ENCODE data around the gene TNIP2.

DNA sequence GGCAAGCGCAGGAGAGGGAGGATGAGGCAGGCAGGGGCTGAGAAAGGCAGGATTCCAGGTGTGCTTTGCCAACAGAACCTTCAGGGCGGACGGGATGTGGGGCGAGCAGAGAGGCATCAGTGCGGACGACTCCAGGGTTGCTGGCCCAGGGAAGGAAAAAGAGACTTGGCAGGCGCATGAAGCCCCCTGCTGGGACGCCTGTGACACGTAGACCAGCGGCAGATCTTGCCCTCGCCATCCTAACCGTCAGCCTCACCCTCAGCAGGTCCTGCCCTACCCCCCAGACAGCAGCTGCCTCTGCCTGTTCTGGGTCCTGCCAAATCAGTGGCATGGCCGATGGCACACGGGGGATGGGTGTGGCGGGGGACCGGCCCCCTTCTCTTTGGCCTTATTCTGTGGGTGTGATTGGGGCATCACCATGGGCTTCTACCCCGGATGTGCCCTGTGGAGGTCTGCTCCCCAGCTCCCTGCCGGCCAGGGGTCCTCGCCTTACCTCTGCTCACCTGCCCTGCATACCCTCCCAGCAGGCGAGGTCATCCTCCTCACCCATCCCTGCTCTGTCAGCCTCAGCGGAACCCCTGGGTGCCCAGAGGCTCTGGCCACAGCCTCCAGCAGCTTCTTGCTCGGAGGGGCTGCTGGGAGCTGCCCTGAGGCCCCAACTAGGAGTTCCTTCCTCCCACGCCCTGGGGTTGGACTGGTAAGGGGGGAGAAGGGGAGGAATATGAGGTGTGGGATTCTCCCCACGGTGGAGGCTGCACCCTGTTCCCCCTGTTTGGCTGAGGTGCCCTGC lies 33.9 kb upstream of the TNIP2 start:
- TF ChIP-seq CTCF (IDR thresholded peaks at IDR 0.05; ENCODE audit: insufficient read depth, low read length) (no peak), REST (IDR thresholded peaks at IDR 0.05; ENCODE audit: insufficient replicate concordance, low read depth) (no peak), POLR2AphosphoS5 (IDR thresholded peaks at IDR 0.05; ENCODE audit: low read depth) (no peak), SPI1 (IDR thresholded peaks at IDR 0.05; ENCODE audit: borderline replicate concordance, low read depth) (no peak), GABPA (IDR thresholded peaks at IDR 0.05; ENCODE audit: low read depth) (no peak)
